ENCODE data around the gene SLC25A38. TPM values are rescaled to one million over a fixed set of nuclear protein-coding genes. Genes with fewer than 3 reads are reported as not detected.

Gene SLC25A38
- total RNA-seq, 4 donors from 2014 or later, result 10.5 to 61.7 (median 40.4) TPM

DNA sequence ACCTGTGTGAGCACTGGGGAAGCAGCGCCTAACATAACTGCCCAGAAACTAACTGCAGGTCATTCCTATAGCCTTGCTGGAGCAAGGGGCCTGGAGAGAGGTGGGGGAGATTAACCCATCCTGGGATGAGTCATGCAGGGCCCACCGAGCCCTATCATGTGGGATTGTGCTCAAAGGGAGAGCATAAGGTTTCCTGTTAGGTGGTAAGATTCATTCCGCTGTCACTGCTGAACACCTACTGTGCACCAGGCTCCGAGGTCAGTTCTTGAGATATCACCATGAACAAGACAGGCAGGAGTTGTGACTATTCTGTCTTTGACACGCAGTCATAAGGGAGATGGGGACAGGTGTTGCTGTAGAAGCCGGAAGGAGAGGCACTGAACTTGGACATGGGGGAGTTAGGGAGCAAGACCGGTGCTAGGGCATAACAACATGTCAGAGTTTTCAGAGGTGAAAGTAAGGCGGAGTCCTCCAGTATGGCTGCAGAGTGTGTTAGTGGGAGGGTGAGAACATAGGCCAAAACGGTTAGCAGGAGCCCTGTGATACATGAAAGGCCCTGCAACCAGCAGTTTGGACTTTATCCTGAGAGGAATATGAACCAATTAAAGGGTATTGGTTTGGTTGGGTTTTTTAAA lies 2.4 kb downstream of the SLC25A38 start:
- peaks cover 0 to 4% (median 0%) of the 10 kb centered on the region in 4 donors for H3K36me3 ChIP-seq
- no peak for DNase-seq
- 53 to 61% methylated on average over 4 to 9 of the region's 9 CpGs for WGBS, 2 donors (ENCODE audit: low coverage in 1 of 2)
- intact Hi-C loops (cut with DNase I; ENCODE audit: low total_unique reads), result loop anchor here (1.0 to 10.0 kb wide), 2 partner anchors 200 to 281 kb away; partner anchors contain the start of genes GORASP1 and TTC21A
- in situ Hi-C loops (cut with MboI; ENCODE audit: low pct_ligation_motif_present in 1 of 4, low pct_unique_long_range_greater_than_20kb in 1 of 4, low sequenced_read_pairs in 3 of 4), result loop anchor here (25.0 kb wide), 2 partner anchors 173 to 198 kb away; partner anchors contain the start of gene XIRP1 (in 3 of the 4)
- TF ChIP-seq, protein P1, sequence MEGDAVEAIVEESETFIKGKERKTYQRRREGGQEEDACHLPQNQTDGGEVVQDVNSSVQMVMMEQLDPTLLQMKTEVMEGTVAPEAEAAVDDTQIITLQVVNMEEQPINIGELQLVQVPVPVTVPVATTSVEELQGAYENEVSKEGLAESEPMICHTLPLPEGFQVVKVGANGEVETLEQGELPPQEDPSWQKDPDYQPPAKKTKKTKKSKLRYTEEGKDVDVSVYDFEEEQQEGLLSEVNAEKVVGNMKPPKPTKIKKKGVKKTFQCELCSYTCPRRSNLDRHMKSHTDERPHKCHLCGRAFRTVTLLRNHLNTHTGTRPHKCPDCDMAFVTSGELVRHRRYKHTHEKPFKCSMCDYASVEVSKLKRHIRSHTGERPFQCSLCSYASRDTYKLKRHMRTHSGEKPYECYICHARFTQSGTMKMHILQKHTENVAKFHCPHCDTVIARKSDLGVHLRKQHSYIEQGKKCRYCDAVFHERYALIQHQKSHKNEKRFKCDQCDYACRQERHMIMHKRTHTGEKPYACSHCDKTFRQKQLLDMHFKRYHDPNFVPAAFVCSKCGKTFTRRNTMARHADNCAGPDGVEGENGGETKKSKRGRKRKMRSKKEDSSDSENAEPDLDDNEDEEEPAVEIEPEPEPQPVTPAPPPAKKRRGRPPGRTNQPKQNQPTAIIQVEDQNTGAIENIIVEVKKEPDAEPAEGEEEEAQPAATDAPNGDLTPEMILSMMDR (IDR thresholded peaks at IDR 0.05), result no peak
- no peak for TF ChIP-seq EP300 (IDR thresholded peaks at IDR 0.05; ENCODE audit: low read depth)
- TF ChIP-seq POLR2A (IDR thresholded peaks at IDR 0.05), result no peak
- TF ChIP-seq POLR2AphosphoS5 (IDR thresholded peaks at IDR 0.05), result no peak
- H3K9me3 ChIP-seq, result no peaks in the 10 kb centered on the region
- peaks cover 10 to 49% (median 28%) of the 10 kb centered on the region in 4 donors for H3K4me1 ChIP-seq
- no peaks in the 10 kb centered on the region for H3K27me3 ChIP-seq
- peak overlapping the region in 3 of 4 donors; percentile 18 to 95 (median 94) for H3K27ac ChIP-seq
- peak overlapping the region in 1 of 4 donors; percentile 77 for H3K4me3 ChIP-seq

GRCh38 chr3:39386318-39386717 lies 3.1 kb downstream of the SLC25A38 start:
- peaks cover 10 to 49% (median 28%) of the 10 kb centered on the region in 4 donors for H3K4me1 ChIP-seq
- intact Hi-C loops (cut with DNase I; ENCODE audit: low total_unique reads), result loop anchor here (10.0 kb wide), 1 partner anchor 282 kb away; the partner anchor contains the start of genes GORASP1 and TTC21A
- TF ChIP-seq POLR2AphosphoS5 (IDR thresholded peaks at IDR 0.05), result no peak
- TF ChIP-seq EP300 (IDR thresholded peaks at IDR 0.05; ENCODE audit: low read depth), result no peak
- TF ChIP-seq POLR2A (IDR thresholded peaks at IDR 0.05), result no peak
- TF ChIP-seq, protein P1 (IDR thresholded peaks at IDR 0.05), result no peak
- no peak overlapping the region for H3K4me3 ChIP-seq
- in situ Hi-C loops (cut with MboI; ENCODE audit: low pct_ligation_motif_present in 1 of 4, low pct_unique_long_range_greater_than_20kb in 1 of 4, low sequenced_read_pairs in 3 of 4), result loop anchor here (25.0 kb wide), 2 partner anchors 174 to 199 kb away; partner anchors contain the start of gene XIRP1 (in 3 of the 4)
- WGBS, 2 donors (ENCODE audit: low coverage in 1 of 2), result 77 to 90% methylated on average over 2 to 5 of the region's 5 CpGs
- peaks cover 0 to 10% (median 0%) of the 10 kb centered on the region in 4 donors for H3K36me3 ChIP-seq
- no peak for DNase-seq
- no peak overlapping the region for H3K27ac ChIP-seq
- H3K9me3 ChIP-seq, result no peaks in the 10 kb centered on the region
- no peaks in the 10 kb centered on the region for H3K27me3 ChIP-seq

GRCh38 chr3:39387411-39387975 lies 4.3 kb downstream of the SLC25A38 start:
- H3K27ac ChIP-seq, result no peak overlapping the region
- in situ Hi-C loops (cut with MboI; ENCODE audit: low pct_ligation_motif_present in 1 of 4, low pct_unique_long_range_greater_than_20kb in 1 of 4, low sequenced_read_pairs in 3 of 4), result loop anchor here (25.0 kb wide), 2 partner anchors 175 to 200 kb away; partner anchors contain the start of gene XIRP1 (in 3 of the 4)

More at GRCh38 chr3:39387411-39387975, 4.3 kb downstream of the SLC25A38 start:
- Histone ChIP-seq H3K4me3 (no peak overlapping the region), H3K36me3 (peaks cover 0 to 20% (median 4%) of the 10 kb centered on the region in 4 donors), H3K4me1 (peaks cover 8 to 47% (median 27%) of the 10 kb centered on the region in 4 donors), H3K27me3 (no peaks in the 10 kb centered on the region), H3K9me3 (no peaks in the 10 kb centered on the region)
- WGBS, 2 donors (ENCODE audit: low coverage in 1 of 2), result 60 to 84% methylated on average over 1 of the region's 1 CpG
- TF ChIP-seq POLR2A (IDR thresholded peaks at IDR 0.05), result no peak
- no peak for TF ChIP-seq EP300 (IDR thresholded peaks at IDR 0.05; ENCODE audit: low read depth)
- TF ChIP-seq, protein P1 (IDR thresholded peaks at IDR 0.05), result no peak
- no peak for TF ChIP-seq POLR2AphosphoS5 (IDR thresholded peaks at IDR 0.05)
- intact Hi-C loops (cut with DNase I; ENCODE audit: low total_unique reads), result loop anchor here (10.0 kb wide), 1 partner anchor 283 kb away; the partner anchor contains the start of genes GORASP1 and TTC21A
- DNase-seq, result no peak

Measured in transverse colon (tissue), 4 donors.